ENCODE measurements around the gene DHX30.
"Not testable (repeated sequence)": the region's sequence is repeated elsewhere in the genome, so short reads cannot be mapped to it uniquely, and the experiment has no call there.

- not testable (repeated sequence) for TF ChIP-seq ZNF514 (tag by site-specific recombination; IDR thresholded peaks at IDR 0.05); CTCF (tag by site-specific recombination; IDR thresholded peaks at IDR 0.05); ZNF707 (tag by site-specific recombination; IDR thresholded peaks at IDR 0.05); YY1 (tag by site-specific recombination; IDR thresholded peaks at IDR 0.05); SALL2 (tag by site-specific recombination; IDR thresholded peaks at IDR 0.05; ENCODE audit: borderline replicate concordance); ZNF830 (tag by site-specific recombination; IDR thresholded peaks at IDR 0.05; ENCODE audit: low read depth); ZNF639 (tag by site-specific recombination; IDR thresholded peaks at IDR 0.05); ZNF24 (tag by site-specific recombination; IDR thresholded peaks at IDR 0.05); REST (tag by site-specific recombination; IDR thresholded peaks at IDR 0.05)
Observed at GRCh38 chr3:47760207-47760606, 42.7 kb upstream of the DHX30 start.
